GM12878 (cell line): ENCODE results near the gene HELZ. TPM values are rescaled to one million over a fixed set of nuclear protein-coding genes. Genes with fewer than 3 reads are reported as not detected.
A peak's percentile ranks its signal among the peaks of the same experiment; 100 is the strongest.

Experiments used
- BACH1 ChIP-seq: fragments of 450-650 bp; IDR thresholded peaks from 2 replicates; pipeline ENCODE4 v1.6.1; 2017; ENCODE audit warnings: mild to moderate bottlenecking, borderline replicate concordance
- CHD1 ChIP-seq: IDR thresholded peaks from 2 replicates; pipeline ENCODE4 v1.6.1; 2012; ENCODE audit warnings: low read depth, low read length, improper control_type of control experiment
- E2F4 ChIP-seq: IDR thresholded peaks from 2 replicates; pipeline ENCODE4 v1.6.1; 2012; ENCODE audit warnings: low read depth, low read length, improper control_type of control experiment
- E2F8 ChIP-seq: fragments of 450-650 bp; IDR thresholded peaks from 2 replicates; pipeline ENCODE4 v1.6.1; 2018; ENCODE audit warnings: mild to moderate bottlenecking, low read depth, moderate library complexity; ENCODE audit not compliant: partially characterized antibody
- E4F1 ChIP-seq: fragments of 450-650 bp; IDR thresholded peaks from 2 replicates; pipeline ENCODE4 v1.6.1; 2018; ENCODE audit warnings: borderline replicate concordance, mild to moderate bottlenecking; ENCODE audit not compliant: partially characterized antibody
- IRF3 ChIP-seq: fragments of 450-650 bp; IDR thresholded peaks from 2 replicates; pipeline ENCODE4 v1.6.1; 2014; ENCODE audit warnings: mild to moderate bottlenecking
- LARP7 ChIP-seq: fragments of 450-650 bp; IDR thresholded peaks from 2 replicates; pipeline ENCODE4 v1.6.1; 2017; ENCODE audit warnings: mild to moderate bottlenecking
- NR2F1 ChIP-seq: fragments of 450-650 bp; conservative IDR thresholded peaks from 2 replicates; pipeline ENCODE4 v1.6.1; 2017; ENCODE audit warnings: mild to moderate bottlenecking
- PML ChIP-seq: IDR thresholded peaks from 2 replicates; pipeline ENCODE4 v1.6.1; 2012; ENCODE audit warnings: low read length, inconsistent platforms
- POLR2AphosphoS5 ChIP-seq: IDR thresholded peaks from 2 replicates; pipeline ENCODE4 v1.6.1; 2011; ENCODE audit warnings: mild to moderate bottlenecking, low read length, inconsistent platforms
- RUNX3 ChIP-seq: IDR thresholded peaks from 2 replicates; pipeline ENCODE4 v1.6.1; 2012; ENCODE audit warnings: low read length, inconsistent platforms
- SPI1 ChIP-seq: IDR thresholded peaks from 2 replicates; pipeline ENCODE4 v1.6.1; 2011; ENCODE audit warnings: low read depth, mild to moderate bottlenecking, low read length, moderate library complexity, borderline replicate concordance; ENCODE audit not compliant: insufficient read depth
- TAF1 ChIP-seq: IDR thresholded peaks from 2 replicates; pipeline ENCODE4 v1.6.1; 2011; ENCODE audit warnings: mild to moderate bottlenecking, low read depth, low read length, borderline replicate concordance
- YY1 ChIP-seq: IDR thresholded peaks from 2 replicates; pipeline ENCODE4 v1.6.1; 2011; ENCODE audit warnings: low read depth, mild to moderate bottlenecking, low read length
- ZNF274 ChIP-seq: IDR thresholded peaks from one replicate; pipeline ENCODE4 v1.8.0; 2011; ENCODE audit not compliant: insufficient read length, insufficient read depth
- polyA plus RNA-seq, 11 experiments: library from polyadenylated mRNA; depleted of rRNA in 4 of 11; unstranded in 6 of 11; stranded (reverse) in 5 of 11; fragments of >200 nt; fragmentation: Nextera tagmentation in 4 of 11; fragmentation: Illumina TruSeq in 1 of 11; extraction: Ambion mirVana in 4 of 11; extraction: Trizol in 1 of 11; gene quantifications; 1 replicate in 1 of 11; 2 replicates in 10 of 11; pipeline versions ENCODE4 v1.2.1 to v1.2.3, GENCODE V29; 2011 to 2016; ENCODE audit warnings: inconsistent platforms in 2 of 11, missing spikeins in 2 of 11, low read depth in 1 of 11
- total RNA-seq, 4 experiments: library from RNA; depleted of rRNA in 3 of 4; stranded (reverse); fragments of >200 nt in 3 of 4; fragmentation: Illumina TruSeq in 1 of 4; extraction: Trizol in 1 of 4; gene quantifications; 2 replicates each; pipeline versions ENCODE4 v1.2.1 to v1.2.3, GENCODE V29; 2013 to 2021
- TF ChIP-seq, protein P1 (sequence below): fragments of 450-650 bp; IDR thresholded peaks from 2 replicates; pipeline ENCODE4 v1.6.1; 2017; ENCODE audit warnings: mild to moderate bottlenecking, moderate library complexity
- TF ChIP-seq, protein P2 (sequence below): fragments of 450-650 bp; IDR thresholded peaks from 2 replicates; pipeline ENCODE4 v1.6.1; 2016; ENCODE audit warnings: mild to moderate bottlenecking

Gene HELZ
- total and polyA plus RNA-seq, 10 of the 15 experiments (the other 5 are each of a cell fraction or from before 2014, with no cell fraction given) = 1.5 to 36.8 (median 19.1) TPM

DNA sequence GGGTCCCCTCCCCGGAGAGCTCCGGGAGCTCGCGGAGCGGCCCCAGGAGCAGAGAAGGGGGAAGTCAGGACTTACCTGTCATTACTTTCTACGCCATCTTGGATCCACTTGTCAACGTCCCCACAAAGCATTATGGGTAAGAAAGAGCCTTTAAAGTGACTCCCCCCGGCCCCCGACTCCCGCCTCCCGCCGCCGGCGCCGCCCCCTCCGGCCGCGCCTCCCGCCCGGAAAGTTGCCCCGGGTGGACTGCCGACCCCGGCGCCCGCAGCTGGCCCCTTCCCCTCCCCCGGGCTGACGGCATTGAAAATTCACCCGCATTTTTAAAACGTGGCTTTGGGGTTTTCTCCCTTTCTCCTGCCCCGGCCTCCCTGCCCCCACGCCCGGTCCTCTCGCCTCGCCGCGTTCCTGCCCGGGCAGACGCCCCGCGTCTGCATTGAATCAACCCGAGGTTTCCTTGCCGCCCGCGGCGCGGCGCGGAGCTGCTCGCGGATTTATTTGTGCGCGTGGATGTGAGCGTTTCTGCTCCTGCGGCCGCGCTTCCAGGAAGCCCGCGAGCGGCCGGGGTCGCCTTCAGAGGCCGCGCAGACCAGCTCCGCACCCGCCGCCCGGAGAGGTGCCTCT is at the start of gene HELZ (continued):
- no peak for TF ChIP-seq IRF3
- 0 out of 2 replicates have a peak, but pooled peaks have one; percentile 27 for TF ChIP-seq E2F4
- TF ChIP-seq POLR2AphosphoS5 = peak; percentile 58; the same call in 1 of the 2 replicates
- TF ChIP-seq CHD1 = no peak
- TF ChIP-seq YY1 = peak; percentile 93
- peak; percentile 31; the same call in 1 of the 2 replicates for TF ChIP-seq BACH1
- 0 out of 2 replicates have a peak, but pooled peaks have one; percentile 21 for TF ChIP-seq NR2F1
- TF ChIP-seq, protein P1, sequence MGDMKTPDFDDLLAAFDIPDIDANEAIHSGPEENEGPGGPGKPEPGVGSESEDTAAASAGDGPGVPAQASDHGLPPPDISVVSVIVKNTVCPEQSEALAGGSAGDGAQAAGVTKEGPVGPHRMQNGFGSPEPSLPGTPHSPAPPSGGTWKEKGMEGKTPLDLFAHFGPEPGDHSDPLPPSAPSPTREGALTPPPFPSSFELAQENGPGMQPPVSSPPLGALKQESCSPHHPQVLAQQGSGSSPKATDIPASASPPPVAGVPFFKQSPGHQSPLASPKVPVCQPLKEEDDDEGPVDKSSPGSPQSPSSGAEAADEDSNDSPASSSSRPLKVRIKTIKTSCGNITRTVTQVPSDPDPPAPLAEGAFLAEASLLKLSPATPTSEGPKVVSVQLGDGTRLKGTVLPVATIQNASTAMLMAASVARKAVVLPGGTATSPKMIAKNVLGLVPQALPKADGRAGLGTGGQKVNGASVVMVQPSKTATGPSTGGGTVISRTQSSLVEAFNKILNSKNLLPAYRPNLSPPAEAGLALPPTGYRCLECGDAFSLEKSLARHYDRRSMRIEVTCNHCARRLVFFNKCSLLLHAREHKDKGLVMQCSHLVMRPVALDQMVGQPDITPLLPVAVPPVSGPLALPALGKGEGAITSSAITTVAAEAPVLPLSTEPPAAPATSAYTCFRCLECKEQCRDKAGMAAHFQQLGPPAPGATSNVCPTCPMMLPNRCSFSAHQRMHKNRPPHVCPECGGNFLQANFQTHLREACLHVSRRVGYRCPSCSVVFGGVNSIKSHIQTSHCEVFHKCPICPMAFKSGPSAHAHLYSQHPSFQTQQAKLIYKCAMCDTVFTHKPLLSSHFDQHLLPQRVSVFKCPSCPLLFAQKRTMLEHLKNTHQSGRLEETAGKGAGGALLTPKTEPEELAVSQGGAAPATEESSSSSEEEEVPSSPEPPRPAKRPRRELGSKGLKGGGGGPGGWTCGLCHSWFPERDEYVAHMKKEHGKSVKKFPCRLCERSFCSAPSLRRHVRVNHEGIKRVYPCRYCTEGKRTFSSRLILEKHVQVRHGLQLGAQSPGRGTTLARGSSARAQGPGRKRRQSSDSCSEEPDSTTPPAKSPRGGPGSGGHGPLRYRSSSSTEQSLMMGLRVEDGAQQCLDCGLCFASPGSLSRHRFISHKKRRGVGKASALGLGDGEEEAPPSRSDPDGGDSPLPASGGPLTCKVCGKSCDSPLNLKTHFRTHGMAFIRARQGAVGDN = peak; percentile 56; the same call in 1 of the 2 replicates
- TF ChIP-seq SPI1 = 0 out of 2 replicates have a peak, but pooled peaks have one; percentile 6
- TF ChIP-seq, protein P2, sequence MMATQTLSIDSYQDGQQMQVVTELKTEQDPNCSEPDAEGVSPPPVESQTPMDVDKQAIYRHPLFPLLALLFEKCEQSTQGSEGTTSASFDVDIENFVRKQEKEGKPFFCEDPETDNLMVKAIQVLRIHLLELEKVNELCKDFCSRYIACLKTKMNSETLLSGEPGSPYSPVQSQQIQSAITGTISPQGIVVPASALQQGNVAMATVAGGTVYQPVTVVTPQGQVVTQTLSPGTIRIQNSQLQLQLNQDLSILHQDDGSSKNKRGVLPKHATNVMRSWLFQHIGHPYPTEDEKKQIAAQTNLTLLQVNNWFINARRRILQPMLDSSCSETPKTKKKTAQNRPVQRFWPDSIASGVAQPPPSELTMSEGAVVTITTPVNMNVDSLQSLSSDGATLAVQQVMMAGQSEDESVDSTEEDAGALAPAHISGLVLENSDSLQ = no peak
- TF ChIP-seq E4F1 = no peak
- TF ChIP-seq ZNF274 = no peak
- TF ChIP-seq E2F8 = no peak
- TF ChIP-seq RUNX3 = 0 out of 2 replicates have a peak, but pooled peaks have one; percentile 0
- TF ChIP-seq LARP7 = peak; percentile 21
- TF ChIP-seq TAF1 = peak; percentile 81; the same call in 1 of the 2 replicates
- TF ChIP-seq PML = peak; percentile 35; the same call in 1 of the 2 replicates
